Activated naive CD8-positive, alpha-beta T cell treated with anti-CD3 and anti-CD28 coated beads, Interleukin-2, amount 50 U/mL, for 16 hours (primary cell): ENCODE data around the gene NTM.

Experiments used
- DNase-seq: peaks from one replicate; pipeline ENCODE4 v3.0.0-alpha.2; 2020; ENCODE audit warnings: low read depth, low spot score

NTM gene

DNA sequence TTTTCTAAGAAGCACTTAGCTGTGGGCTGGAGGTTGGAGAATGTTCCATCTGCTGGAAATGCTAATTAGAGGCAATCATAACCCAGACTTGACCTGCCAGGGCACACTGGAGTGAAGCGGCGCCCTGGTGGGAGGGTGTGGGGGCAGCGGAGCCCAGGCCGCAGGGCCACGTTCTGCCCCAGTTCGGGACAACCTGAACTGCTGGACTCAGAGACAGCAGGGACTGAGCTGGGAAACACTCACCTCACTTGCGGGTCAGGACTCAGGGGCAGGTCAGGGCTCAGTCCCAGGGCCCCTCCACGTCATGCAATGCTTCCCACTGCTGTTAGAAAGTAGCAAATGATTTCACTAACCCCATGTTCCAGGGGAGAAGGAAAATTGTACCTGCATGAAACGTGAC lies 316.4 kb downstream of the NTM start:
- no peak for DNase-seq

DNA sequence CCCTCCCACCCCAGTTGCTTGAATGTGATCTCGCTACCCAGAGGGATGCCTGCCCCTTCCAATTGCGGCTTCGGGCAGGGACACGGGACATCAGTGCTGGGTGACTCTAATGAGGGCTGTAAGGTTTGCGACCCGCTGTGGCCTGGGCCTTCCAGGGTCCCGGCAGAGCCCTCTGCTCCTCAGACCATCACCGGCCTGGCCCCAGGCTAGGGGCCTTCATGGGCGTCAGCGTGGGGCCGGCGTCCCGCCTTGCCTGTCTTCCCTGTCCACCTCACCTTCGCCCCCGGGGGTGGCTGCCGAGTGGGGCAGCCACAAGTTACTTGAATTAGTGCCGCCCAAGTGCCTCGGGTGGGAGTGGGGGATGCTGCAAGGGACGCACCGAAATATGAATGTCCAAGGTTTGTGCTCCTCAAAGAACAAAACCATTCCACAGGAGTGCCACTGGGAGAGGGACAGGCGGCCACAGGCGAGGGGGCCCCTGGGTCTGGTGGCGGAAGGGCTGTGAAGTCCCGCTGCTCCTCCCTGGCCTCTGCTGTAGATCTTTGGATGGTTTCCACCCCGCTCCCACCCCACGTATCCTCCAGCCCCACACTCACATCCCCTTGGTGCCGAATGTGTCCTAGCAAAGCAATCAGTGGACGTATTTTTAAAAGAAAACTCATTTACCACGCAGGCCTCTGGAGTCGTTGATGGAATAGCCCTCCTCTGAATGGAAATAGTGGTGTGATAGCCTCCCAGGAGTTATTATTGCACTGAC lies 317.1 kb downstream of the NTM start:
- DNase-seq, result no peak

DNA sequence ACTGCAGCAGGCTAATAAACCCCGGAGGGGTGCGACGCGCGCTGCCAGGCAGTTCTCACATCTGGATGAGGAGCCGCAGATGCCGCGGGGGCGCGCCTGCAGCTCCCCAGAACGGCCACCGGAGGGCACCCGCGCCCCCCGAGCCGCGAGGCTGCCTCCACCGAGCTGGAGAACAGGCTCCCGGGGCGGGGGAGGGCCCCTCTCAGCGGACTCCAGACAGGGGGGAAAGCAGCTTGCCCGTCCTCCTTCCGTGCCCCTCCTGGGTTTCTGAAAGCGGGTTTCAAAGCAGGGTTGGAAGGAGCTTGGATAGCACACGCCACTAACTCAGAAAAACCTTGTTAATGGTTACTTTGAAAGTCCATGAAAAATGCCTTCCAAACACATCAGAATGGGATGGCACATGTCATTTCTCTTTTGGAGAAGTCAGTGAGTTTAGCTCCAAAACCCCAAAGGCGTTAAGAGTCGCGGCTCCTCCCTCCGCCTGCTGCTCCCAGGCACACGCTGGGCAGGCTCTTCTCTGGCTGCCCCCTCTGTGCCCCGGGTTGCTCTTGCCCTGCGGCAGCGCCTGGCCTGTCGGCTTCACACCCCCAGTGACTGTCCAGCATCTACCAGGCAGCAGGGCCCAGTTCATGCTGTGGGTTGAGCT lies 317.8 kb downstream of the NTM start:
- no peak for DNase-seq

DNA sequence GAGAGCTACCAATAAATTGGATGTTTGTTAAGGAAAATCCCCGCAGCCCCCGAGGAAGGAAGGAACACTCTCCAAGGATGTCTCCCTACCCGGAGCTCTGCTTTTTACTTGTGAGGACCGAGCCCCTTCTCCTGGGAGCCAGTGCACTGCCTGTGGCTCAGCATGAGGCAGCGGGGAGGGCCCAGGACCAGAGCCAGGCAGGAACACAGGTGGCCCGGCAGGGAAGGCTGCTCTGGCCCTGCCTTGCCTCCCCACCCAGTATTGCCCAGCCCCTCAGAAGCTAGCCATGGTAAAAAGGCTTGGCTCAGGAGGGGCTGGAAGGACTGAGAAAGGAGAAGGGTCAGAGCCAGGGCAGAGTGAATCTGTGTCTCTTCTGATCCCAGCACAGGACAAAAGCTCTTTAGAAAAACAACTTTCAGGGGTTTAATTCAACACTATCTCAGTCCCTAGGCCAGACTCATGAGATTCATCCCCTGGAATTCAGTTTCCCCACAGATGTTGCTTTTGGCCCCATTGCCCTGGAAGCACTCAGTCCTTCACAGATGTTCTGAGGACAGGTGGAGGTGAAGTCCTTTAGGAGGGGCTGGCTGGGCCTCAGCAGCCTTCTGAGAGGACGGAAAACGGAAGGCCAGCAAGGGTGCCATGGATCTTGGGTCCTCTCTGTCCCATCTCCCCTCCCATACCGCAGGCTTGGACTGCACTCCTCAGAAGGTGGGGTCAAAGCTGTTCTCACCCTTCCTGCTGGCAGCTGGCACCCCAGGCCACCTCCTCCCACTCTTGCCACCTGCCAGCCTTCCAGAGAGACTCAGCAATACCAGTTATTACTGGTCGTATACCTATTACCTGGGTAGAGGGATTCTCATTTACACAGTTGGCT lies 318.9 kb downstream of the NTM start:
- no peak for DNase-seq

DNA sequence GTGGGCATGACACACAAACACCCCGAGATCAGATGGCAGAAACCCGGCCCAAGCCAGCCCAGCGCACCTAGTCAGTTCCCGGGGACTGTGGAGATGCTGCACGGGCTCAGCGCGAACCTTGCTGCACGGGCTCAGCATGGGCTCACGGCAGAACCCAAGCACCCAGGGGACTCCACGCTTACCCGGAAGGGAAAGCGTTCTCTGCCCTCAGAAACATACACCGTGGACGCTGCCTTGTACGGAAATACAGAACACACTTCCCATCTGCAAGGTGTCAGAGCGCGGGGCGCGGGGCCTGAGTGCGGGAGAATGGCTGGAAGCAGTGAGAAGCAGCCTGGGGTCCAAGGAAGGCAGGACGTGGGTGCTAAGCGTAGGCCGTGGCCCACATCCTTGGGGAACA lies 319.9 kb downstream of the NTM start:
- DNase-seq, result no peak

DNA sequence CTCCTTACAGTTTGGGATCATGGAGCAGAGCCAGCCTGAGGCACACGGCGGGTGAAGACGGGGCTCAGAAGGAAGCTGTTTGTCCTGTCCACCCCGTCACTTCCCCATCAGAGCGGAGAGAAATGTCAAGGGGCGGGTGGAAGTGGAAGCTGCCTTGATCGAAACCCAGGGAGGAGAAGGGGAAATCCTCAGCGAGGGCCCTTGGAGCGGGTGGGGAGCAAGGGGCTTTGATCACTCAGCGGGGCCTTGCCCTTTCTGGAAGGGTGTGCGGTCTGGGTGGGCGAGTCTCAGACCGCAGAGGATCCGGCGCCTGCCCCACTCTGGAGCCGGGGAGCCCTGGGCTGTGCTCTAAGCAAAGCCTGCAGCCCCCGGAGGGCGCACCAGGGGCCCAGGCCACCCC lies 320.4 kb downstream of the NTM start:
- DNase-seq, result no peak

DNA sequence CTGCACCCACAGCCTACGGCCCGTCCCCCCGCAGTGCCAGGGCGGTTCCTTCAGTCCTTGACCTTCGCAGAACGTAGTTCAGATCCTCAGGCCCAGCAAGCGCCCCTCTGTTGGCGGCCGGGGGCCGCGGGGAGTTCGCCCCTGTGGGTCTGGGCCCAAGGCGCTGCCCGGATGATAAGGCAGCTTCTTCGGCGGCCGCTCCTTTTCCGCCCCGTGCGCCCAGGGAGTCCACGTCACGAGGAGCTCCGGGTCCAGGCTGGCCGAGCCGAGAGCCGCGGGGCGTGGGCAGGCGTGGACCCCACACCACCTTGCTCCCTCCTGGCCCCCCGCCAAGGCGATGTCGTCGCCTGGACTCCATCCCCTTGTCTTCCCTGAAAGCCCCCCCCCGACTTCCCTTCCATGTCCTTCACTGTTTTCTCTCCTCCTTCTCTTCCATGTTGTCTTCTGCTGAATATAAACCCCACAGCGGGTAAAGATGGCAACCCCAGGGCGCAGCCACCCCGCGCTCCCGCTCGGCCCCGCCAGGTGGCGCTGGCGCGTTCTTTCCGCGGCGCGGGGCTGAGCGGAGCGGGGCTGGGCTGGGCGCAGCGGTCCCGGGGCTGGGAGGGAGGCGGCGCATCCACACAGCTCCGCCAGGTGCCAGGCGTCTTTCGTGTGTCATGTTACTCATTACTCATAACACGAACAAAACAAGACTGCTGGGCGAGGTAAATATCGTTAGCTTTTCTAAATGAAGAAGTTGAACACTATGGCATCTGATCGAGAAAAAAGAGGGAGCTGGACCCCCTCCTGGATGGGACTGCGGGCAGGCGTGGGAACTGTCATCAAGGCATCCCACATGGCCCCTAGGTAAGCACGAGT lies 321.0 kb downstream of the NTM start:
- no peak for DNase-seq

DNA sequence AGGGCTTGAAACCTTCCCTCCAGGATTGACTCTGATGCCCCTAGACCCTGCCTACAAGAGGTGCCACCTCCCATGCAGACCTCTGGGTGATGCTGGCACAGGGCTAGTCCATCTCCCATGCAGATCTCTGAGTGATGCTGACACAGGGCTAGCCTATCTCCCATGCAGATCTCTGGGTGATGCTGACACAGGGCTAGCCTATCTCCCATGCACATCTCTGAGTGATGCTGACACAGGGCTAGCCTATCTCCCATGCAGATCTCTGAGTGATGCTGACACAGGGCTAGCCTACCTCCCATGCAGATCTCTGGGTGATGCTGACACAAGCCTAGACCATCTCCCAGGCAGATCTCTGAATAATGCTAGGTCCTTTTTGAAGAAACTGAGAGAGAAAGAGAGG lies 321.7 kb downstream of the NTM start:
- no peak for DNase-seq

DNA sequence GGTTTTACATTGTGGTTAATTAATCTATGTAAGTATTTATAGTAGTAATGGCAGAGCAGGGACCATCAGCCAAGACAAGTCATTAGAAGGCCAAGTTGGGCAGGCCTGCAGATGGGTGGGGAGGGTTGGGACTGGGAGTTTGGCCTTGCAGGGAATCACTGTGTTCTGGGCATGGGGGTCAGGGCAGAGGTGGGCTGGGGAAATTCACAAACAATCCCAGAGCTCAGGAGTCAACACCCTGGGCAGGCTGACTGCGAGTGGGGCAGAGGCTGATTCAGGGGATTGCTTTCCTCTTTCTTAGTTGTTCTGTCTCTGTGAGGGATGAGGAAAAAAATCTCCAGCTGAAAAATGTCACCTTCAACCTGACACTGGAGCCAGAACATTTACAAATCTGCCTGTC lies 322.5 kb downstream of the NTM start:
- DNase-seq, result no peak

DNA sequence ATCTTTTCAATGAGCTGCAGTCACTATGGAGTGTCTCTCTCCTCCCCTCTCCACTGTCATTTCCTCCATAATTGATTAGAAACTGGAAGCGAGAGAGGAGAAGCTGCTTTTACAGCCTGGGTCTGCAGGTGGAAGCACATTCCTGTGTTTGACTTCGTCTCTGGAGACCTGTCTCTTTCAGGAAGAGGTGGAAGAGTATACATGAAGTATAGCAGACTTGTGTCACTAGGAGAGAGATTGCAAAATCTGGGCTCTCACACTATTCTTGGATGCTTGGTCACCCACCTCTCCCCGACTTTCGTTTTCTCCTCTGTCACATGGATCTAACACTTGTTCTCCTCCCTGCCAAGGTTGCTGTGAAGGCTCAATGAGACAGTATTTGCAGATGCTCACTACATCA lies 323.3 kb downstream of the NTM start:
- DNase-seq, result no peak

DNA sequence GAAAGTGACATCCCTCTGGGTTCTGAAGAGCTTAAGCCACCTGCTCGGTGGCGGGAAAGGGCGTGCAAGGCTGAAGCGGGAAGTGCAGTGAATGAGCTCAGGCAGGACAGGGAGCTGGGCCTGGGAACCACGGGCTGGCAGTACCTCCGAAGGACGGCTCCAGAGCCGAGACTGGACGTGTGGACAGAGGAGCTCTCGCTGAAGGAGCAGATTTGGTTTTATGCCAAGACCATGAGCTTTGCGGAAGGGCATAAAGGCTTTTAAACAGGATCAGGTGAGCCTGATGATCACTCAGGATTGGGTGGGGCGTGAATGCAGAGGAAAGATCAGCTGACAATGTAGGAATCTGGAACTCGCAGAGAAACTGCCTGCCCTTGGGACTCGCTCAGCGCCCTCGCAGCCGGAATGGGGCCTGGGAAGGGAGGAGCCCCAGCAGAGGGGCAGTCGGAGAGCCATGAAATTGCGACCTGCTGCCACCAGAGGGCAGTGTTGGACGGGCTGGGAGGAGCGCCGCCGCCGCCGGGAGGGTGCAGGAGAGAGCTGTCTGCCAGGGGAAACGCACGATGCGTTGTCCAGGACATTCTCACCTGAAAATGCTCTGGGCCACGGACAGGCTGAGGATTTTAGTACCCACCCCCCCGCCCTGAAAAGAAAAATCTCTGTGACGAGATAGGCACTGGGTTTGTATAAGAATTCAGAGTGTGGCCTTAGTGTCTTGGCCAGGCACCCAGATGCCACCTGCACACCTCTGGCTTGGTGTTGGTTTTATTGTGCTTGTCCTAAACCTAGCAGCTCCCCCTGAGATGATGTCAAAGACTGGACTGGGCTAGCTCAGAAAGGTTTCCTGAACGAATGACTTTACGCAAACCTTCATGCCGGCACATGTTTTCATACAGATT lies 324.4 kb downstream of the NTM start:
- no peak for DNase-seq

DNA sequence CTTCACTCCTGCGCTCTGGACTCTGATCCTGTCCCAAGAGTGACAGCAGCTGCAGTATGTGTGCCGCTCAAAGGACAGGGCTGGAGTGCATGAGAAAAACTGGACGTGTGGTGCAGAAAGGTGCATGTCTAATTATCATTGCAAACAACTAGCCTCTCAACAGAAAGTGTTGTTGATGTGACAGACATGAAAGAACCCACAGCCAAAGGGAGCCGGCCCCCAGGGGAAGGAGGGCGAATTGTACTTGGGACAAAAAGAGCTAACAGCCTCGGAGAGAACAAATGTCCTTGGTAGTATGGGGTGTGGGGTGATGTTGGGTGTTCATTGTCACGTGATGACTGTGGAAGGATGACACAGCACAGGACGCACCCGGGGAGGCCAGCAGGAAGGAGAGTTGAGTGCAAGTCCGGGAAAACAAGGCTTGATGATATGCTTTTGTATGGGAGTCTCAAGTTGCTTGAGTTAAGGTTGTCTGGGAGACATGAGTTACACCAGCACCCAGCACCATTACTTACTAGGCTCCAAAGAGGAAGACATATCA lies 325.5 kb downstream of the NTM start:
- DNase-seq, result no peak

DNA sequence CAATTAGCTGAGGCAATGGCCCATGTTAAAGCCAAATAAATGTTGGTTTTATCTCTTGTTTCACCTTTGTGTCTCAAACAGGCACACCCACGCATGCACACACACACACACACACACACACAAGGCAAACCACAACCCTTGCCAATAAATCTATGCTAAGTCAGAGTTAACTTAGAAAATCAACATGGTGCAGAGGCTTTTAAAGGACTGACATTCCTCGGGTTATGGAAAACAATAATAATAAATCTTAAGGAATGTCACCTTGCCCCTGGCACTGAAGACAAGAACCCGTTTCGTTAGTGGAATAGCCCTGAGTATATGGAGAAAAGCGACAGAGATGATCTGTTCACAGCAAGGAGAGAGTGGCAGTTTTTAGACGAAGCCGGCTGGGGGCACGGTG lies 326.3 kb downstream of the NTM start:
- no peak for DNase-seq

DNA sequence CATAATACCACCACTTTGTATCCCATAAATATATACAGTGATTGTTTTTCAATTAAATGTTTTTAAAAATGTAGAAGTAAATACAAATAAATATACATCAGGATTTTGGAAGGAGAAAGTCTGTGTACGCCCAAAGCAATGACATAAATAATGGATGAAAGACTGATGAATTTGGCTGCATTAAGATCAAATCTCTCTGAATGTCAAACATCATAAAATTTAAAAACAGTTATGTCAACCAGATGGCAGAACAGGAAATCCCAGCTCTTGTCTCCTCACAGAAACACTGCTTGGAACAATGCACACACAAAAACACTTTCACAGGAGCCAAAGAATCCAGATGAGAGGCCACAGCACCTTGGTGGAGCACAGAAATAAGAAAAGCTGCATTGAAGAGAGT lies 332.9 kb downstream of the NTM start:
- DNase-seq, result no peak

DNA sequence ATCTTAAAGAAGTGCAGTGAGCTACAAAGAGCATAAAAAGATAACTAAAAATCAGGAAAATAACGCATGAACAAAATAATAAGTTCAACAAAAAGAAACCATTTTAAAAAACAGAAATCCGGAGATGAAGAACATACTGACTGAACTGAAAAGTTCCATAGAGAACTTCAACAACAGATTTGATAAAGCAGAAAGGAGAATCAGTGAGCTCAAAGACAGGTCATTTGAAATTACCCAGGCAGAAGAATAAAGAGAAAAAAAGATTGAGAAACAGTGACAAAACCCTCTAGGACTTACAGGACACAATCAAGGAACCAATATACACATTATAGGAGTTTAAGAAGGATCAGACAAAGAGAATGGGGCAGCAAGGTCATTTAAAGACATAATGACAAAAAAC lies 334.3 kb downstream of the NTM start:
- DNase-seq, result no peak

DNA sequence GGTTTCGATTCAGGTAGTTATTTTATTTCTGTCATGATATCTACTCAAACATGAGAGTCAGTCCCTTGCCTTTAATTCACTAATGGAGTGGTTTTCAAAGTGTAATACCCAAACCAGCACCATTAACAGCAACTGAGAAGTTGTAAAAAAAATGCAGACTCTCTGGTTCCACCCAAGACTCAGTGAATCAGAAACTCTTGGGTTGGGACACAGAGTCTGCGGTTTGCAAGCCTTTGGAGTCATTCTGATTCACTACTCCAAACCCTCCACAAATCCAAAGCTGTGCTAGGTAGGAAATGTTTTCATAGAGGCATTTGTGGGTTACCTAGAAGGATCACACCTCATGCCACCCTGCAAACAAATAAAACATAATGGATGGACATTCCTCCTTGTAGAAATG lies 340.1 kb downstream of the NTM start:
- no peak for DNase-seq

DNA sequence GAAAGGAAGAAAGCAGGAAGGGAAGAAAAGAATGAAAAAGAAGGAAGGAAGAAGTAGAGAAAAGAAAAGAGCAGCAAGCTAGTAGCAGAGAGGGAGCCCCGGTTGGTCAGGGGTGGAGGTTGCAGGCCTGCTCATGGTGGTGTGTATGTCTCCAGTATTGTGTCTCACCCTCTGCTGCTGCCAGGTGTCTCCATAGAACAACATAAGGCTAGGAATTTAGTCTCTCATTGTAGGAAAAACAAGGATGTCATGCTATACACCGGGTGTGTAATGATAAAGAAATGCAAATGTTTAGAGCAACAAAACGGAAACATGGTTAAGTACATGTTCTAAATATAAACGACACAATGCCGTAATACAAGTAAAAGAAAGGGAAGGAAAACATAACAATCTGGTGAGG lies 342.5 kb downstream of the NTM start:
- no peak for DNase-seq

DNA sequence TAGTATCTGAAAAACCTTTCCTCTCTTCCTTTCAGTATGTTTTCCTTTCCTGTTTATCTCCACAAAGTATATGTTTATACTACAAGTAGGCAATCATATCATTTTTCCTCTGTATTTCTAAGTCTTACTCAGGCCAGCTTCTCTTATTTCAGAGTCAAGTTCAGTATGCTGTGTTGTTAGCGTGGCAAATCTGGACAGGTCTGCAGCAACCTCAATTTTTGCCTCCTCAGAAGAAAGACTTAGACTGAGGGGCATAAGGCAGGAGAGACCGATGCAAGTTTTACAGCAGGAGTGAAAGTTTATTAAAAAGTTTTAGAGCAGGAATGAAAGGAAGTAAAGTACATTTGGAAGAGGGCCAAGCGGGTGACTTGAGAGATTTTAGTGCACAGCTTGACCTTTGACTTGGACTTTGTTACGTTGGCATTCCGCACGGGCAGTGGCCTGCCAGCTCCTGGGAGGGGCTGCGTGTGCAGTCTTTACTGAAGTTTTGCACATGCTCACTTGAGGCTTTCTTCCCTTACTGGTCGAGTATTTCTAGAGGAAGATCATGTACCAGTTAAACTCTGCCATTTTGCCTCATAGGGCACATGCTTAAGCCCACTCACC lies 343.2 kb downstream of the NTM start:
- no peak for DNase-seq

DNA sequence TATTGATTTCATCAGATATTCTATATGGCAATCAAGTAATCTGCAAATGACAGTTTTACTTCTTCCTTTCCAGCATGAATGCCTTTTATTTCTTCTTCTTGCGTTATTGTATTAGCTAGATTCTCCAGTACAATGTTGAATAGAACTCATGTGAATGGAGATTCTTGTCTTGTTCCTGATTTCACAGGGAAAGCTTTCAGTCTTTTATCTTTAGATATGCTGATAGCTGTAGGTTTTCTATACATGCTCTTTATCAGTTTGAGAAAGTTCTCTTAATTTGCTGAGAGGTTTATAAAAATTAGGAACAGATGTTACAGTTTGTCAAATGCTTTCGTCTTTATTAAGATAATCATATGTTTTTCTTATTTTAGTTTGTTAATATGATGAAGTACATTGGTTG lies 347.2 kb downstream of the NTM start:
- no peak for DNase-seq

DNA sequence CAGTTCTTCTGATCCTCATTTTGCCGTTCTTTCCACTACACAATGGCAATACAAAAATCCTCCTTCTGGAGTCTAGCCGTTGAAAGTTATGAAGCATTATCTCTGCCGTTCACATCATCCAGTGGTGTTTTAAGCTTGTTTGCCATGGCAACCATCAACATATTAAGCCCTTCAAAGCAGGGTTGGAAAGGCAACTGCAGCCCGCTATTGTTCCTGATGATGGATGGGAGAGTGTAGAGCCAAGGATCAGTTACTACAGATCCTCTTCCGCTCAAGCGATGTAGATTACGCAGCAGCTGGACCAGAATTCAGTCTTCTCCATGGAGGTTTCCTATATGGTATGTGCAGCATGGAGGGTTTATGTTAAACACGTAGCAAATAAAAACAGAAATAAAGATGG lies 352.7 kb downstream of the NTM start:
- no peak for DNase-seq
